PC-9 (cell line): Measurements from ENCODE around the gene SNAPIN. TPM values are rescaled to one million over a fixed set of nuclear protein-coding genes. Genes with fewer than 3 reads are reported as not detected.
A peak's percentile ranks its signal among the peaks of the same experiment; 100 is the strongest.

Source experiments
- BruUV-seq: library from RNA; stranded (reverse); fragments of 400-500 nt; replicated peaks from 2 replicates; lab custom pipeline; 2021; lab: Mats Ljungman, UMichigan
- CTCF ChIA-PET: fragments of 300-600 bp; sonication (Branson Sonifier 250); formaldehyde crosslinking; loops from one replicate; lab custom pipeline; 2022; ENCODE audit warnings: antibody characterized with exemption; lab: Charles Lee
- POLR2A ChIA-PET: fragments of 300-600 bp; sonication (Branson Sonifier 250); formaldehyde crosslinking; loops from one replicate; lab custom pipeline; 2022; ENCODE audit warnings: antibody characterized with exemption; ENCODE audit not compliant: unreplicated experiment; lab: Charles Lee
- DNase-seq, 2 experiments: peaks; one replicate each; pipeline versions ENCODE4 v3.0.0 to v3.0.0-alpha.2; 2015 to 2022; ENCODE audit warnings: mixed read lengths in 1 of 2
- H2AFZ ChIP-seq: fragments of 200-600 bp; sonication (generic); 2 replicates; pipeline ENCODE4 v1.8.1; 2017; ENCODE audit warnings: antibody characterized with exemption
- H3F3A ChIP-seq: fragments of 200-600 bp; sonication (generic); 2 replicates; pipeline ENCODE4 v1.8.1; 2017; ENCODE audit warnings: antibody characterized with exemption, mild to moderate bottlenecking, low read depth; ENCODE audit not compliant: insufficient read depth
- H3K27ac ChIP-seq: fragments of 200-600 bp; sonication (generic); 2 replicates; pipeline ENCODE4 v1.6.1; 2016; ENCODE audit warnings: mixed run types
- H3K27me3 ChIP-seq: fragments of 200-600 bp; sonication (generic); 2 replicates; pipeline ENCODE4 v1.6.1; 2016; ENCODE audit warnings: low read depth, mixed run types; ENCODE audit not compliant: insufficient read depth
- H3K36me3 ChIP-seq: fragments of 200-600 bp; sonication (generic); 2 replicates; pipeline ENCODE4 v1.6.1; 2016; ENCODE audit warnings: low read depth, mixed run types
- H3K4me1 ChIP-seq: fragments of 200-600 bp; sonication (generic); replicated peaks from 2 replicates; pipeline ENCODE4 v1.6.1; 2016; ENCODE audit warnings: mixed run types; ENCODE audit not compliant: insufficient read depth
- H3K4me2 ChIP-seq: fragments of 200-600 bp; sonication (generic); 2 replicates; pipeline ENCODE4 v1.6.1; 2017; ENCODE audit warnings: mixed run types
- H3K4me3 ChIP-seq: fragments of 200-600 bp; sonication (generic); 2 replicates; pipeline ENCODE4 v1.6.1; 2016; ENCODE audit warnings: mixed run types
- H3K79me2 ChIP-seq: fragments of 200-600 bp; sonication (generic); 2 replicates; pipeline ENCODE4 v1.6.1; 2017; ENCODE audit warnings: low read depth, mixed run types
- H3K9me2 ChIP-seq: fragments of 200-600 bp; sonication (generic); 2 replicates; pipeline ENCODE4 v1.8.1; 2017; ENCODE audit warnings: mild to moderate bottlenecking; ENCODE audit not compliant: insufficient read depth
- H3K9me3 ChIP-seq: fragments of 200-600 bp; sonication (generic); 2 replicates; pipeline ENCODE4 v1.8.1; 2016; ENCODE audit warnings: low read depth; ENCODE audit not compliant: insufficient read depth
- H4K20me1 ChIP-seq: fragments of 200-600 bp; sonication (generic); 2 replicates; pipeline ENCODE4 v1.8.1; 2017; ENCODE audit not compliant: insufficient read depth
- CTCF ChIP-seq: fragments of 200-600 bp; sonication (generic); conservative IDR thresholded peaks from 2 replicates; pipeline ENCODE4 v1.6.1; 2017; ENCODE audit warnings: mixed run types, antibody characterized with exemption, mild to moderate bottlenecking, moderate library complexity
- EZH2 ChIP-seq: fragments of 200-600 bp; sonication (generic); IDR thresholded peaks from 2 replicates; pipeline ENCODE4 v1.8.0; 2017; ENCODE audit warnings: antibody characterized with exemption, low read depth
- intact Hi-C: fragments of 100-400 bp; cut with micrococcal nuclease; formaldehyde crosslinking; loops from one replicate; pipeline ENCODE4 v1.10.0; 2022; ENCODE audit not compliant: unreplicated experiment
- total RNA-seq: library from RNA; stranded (reverse); gene quantifications from 2 replicates; pipeline ENCODE4 v1.2.3, GENCODE V29; 2021

Gene SNAPIN
- total RNA-seq, 1 experiment from 2014 or later = 29.5 TPM

GRCh38 chr1:153624965-153625611 is 33.4 kb upstream of the SNAPIN start:
- peaks cover 31% of the 10 kb centered on the region for H3K4me1 ChIP-seq
- ChIA-PET CTCF (no interaction called here), POLR2A (no interaction called here)
- H3K79me2 ChIP-seq = peaks cover 36% of the 10 kb centered on the region
- H3K27me3 ChIP-seq = no peaks in the 10 kb centered on the region
- no peaks in the 10 kb centered on the region for H3K9me2 ChIP-seq
- H3K4me2 ChIP-seq = peak overlapping the region; percentile 100
- no peak overlapping the region for H2AFZ ChIP-seq
- H4K20me1 ChIP-seq = no peaks in the 10 kb centered on the region
- H3K36me3 ChIP-seq = peaks cover 25% of the 10 kb centered on the region; the same call in 1 of the 2 replicates
- DNase-seq = no peak
- H3K4me3 ChIP-seq = peak overlapping the region; percentile 69; the same call in 1 of the 2 replicates
- H3K27ac ChIP-seq = no peak overlapping the region
- H3F3A ChIP-seq = peaks cover 18% of the 10 kb centered on the region
- no peaks in the 10 kb centered on the region for H3K9me3 ChIP-seq
- no peak for TF ChIP-seq EZH2
- no peak for TF ChIP-seq CTCF
- intact Hi-C loops = no loop called here
- no TSS peak for BruUV-seq

DNA sequence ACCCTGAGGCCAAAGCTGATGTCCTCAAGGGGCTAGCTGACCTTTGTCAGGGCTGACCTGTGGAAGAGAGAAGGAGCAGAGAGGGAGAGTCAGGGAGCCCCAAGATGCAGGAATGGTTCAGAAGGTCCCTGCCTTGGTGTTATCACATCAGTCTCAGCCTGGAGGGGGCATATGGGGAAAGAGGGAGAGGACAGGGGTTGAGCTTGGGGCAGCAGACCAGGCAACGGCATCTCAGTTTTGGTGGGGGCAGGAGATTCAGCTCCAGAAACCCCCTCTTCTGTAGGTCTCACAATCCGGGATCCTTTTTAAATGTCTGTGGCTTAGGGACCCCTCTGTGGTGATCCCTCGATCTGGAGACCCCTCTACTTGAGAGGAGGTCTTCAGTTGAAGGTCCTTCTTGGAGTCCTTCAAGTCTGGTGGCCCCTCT is 32.0 kb upstream of the SNAPIN start:
- peaks cover 17% of the 10 kb centered on the region for H3F3A ChIP-seq
- no peaks in the 10 kb centered on the region for H3K9me3 ChIP-seq
- no peaks in the 10 kb centered on the region for H4K20me1 ChIP-seq
- intact Hi-C loops = loop anchor here (2.0 kb wide), 2 partner anchors 94 to 116 kb away; no protein-coding TSS in a partner anchor
- H3K4me3 ChIP-seq = peak overlapping the region; percentile 69
- no peaks in the 10 kb centered on the region for H3K27me3 ChIP-seq
- no peaks in the 10 kb centered on the region for H3K9me2 ChIP-seq
- peak overlapping the region; percentile 74 for H2AFZ ChIP-seq
- peaks cover 21% of the 10 kb centered on the region; the same call in 1 of the 2 replicates for H3K36me3 ChIP-seq
- no TSS peak for BruUV-seq
- peak overlapping the region; percentile 88 for H3K27ac ChIP-seq
- ChIA-PET POLR2A (interaction anchor here (0.6 to 2.4 kb wide), 6 partner anchors 11 to 211 kb away, joined by 6 to 32 read pairs (median 14); partner anchors contain the start of genes S100A14 and S100A16), CTCF (interaction anchor here (0.8 to 1.9 kb wide), 9 partner anchors 10 to 111 kb away, joined by 3 to 19 read pairs (median 6); partner anchors contain the start of genes S100A14 and S100A16)
- H3K4me1 ChIP-seq = peaks cover 31% of the 10 kb centered on the region
- no peak for DNase-seq
- H3K4me2 ChIP-seq = peak overlapping the region; percentile 100
- TF ChIP-seq EZH2 = no peak
- TF ChIP-seq CTCF = no peak
- peaks cover 36% of the 10 kb centered on the region for H3K79me2 ChIP-seq

DNA sequence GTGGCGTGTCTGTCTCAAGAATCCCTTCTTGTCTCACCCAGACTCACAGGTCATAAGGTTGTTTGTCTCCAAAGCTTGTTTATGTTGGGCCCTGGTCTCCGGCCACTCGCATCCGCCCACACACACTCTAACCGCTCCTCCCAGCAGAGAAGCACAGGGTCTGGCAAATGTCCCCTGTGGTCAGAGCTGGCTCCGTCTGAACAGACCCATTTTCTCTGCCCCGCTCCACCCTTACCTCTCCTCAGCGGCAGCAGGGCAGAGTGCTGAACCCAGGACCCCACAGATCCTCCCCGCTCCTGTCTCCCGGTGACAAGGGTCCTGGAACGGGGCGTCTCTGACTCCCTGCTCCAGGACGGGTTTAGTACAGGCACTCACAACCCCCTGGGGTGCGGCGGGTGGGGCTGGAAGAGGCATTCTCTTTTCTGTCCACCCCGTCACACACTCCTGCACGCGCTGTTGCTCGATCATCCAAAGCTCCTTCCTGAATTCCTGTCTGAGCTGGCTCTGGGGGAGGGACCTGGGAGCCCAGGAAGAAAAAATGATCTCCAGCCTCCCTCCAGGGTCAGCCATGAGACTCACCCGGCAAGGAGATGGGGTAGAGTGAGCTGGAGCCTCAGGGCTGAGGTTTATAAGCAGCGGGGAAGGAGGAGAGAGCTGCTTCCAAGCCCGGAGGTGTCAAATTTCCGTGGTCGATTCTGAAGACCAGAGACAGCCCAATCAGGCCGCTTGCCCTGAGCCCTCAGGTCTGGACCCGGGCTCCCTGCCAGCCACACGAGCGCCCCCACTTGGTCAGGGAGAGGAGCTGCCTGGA is 31.4 kb upstream of the SNAPIN start, which contains the start of gene S100A13:
Gene S100A13 (minus strand): TSS at position 602 of the 811 bp plus-strand sequence. CDS start 1,033 bp downstream, outside the sequence.
- POLR2A ChIA-PET = interaction anchor here (0.6 to 2.4 kb wide), 11 partner anchors 12 to 336 kb away, joined by 3 to 32 read pairs (median 6); partner anchors contain the start of genes S100A14, S100A16 and SLC39A1
- no peak for TF ChIP-seq EZH2
- no peak; the same call in 1 of the 2 replicates for TF ChIP-seq CTCF
- CTCF ChIA-PET = interaction anchor here (0.5 to 1.9 kb wide), 16 partner anchors 8 to 375 kb away, joined by 3 to 19 read pairs (median 6); partner anchors contain the start of genes S100A14 and S100A16
- Histone ChIP-seq H3K27ac (peak within 1 kb of the TSS; percentile 88), H3K27me3 (no peaks in the 10 kb centered on the region), H3K36me3 (peaks cover 19% of the 10 kb centered on the region; the same call in 1 of the 2 replicates), H3F3A (peaks cover 17% of the 10 kb centered on the region), H2AFZ (peak within 1 kb of the TSS; percentile 74), H3K4me1 (peaks cover 31% of the 10 kb centered on the region), H4K20me1 (no peaks in the 10 kb centered on the region), H3K9me3 (no peaks in the 10 kb centered on the region), H3K4me3 (peak within 1 kb of the TSS; percentile 69), H3K9me2 (no peaks in the 10 kb centered on the region), H3K79me2 (peaks cover 36% of the 10 kb centered on the region), H3K4me2 (peak within 1 kb of the TSS; percentile 100)
- peak; percentile 91 to 95 for DNase-seq
- intact Hi-C loops = loop anchor here (1.0 to 2.0 kb wide), 4 partner anchors 19 to 116 kb away; no protein-coding TSS in a partner anchor
- TSS peak; percentile 65 for BruUV-seq
